COLO829 (cell line): Measurements from ENCODE around the gene CAMSAP1.

Source experiments
- DNase-seq: peaks from one replicate; pipeline ENCODE4 v3.0.0; 2012; ENCODE audit warnings: low spot score

The CAMSAP1 gene

GRCh38 chr9:135840539-135840938 is 66.8 kb downstream of the CAMSAP1 start:
- DNase-seq: no peak

GRCh38 chr9:135840107-135840506 is 67.2 kb downstream of the CAMSAP1 start:
- DNase-seq: no peak

GRCh38 chr9:135839516-135839915 is 67.8 kb downstream of the CAMSAP1 start:
- no peak for DNase-seq

- no peak for DNase-seq
Observed at GRCh38 chr9:135835131-135835530, 72.2 kb downstream of the CAMSAP1 start.

- no peak for DNase-seq
Observed at GRCh38 chr9:135833864-135834263, 73.5 kb downstream of the CAMSAP1 start.

- DNase-seq: no peak
Observed at GRCh38 chr9:135830496-135830895, 76.8 kb downstream of the CAMSAP1 start.

GRCh38 chr9:135828656-135829055 is 78.7 kb downstream of the CAMSAP1 start:
- no peak for DNase-seq

- DNase-seq: no peak
Observed at GRCh38 chr9:135827866-135828580, 79.3 kb downstream of the CAMSAP1 start.

- no peak for DNase-seq
Observed at GRCh38 chr9:135827301-135827700, 80.0 kb downstream of the CAMSAP1 start.

GRCh38 chr9:135826188-135826545 is 81.2 kb downstream of the CAMSAP1 start:
- no peak for DNase-seq

- no peak for DNase-seq
Observed at GRCh38 chr9:135825435-135826187, 81.7 kb downstream of the CAMSAP1 start.

GRCh38 chr9:135823036-135823435 is 84.3 kb downstream of the CAMSAP1 start:
- DNase-seq: no peak

- no peak for DNase-seq
Observed at GRCh38 chr9:135822374-135822755, 85.0 kb downstream of the CAMSAP1 start.

- no peak for DNase-seq
Observed at GRCh38 chr9:135821733-135822373, 85.5 kb downstream of the CAMSAP1 start.

GRCh38 chr9:135821116-135821515 is 86.2 kb downstream of the CAMSAP1 start:
- DNase-seq: no peak

GRCh38 chr9:135820661-135821060 is 86.7 kb downstream of the CAMSAP1 start:
- DNase-seq: no peak

GRCh38 chr9:135819905-135820304 is 87.4 kb downstream of the CAMSAP1 start:
- DNase-seq: no peak

- no peak for DNase-seq
Observed at GRCh38 chr9:135818718-135819475, 88.4 kb downstream of the CAMSAP1 start.

GRCh38 chr9:135817951-135818717 is 89.2 kb downstream of the CAMSAP1 start:
- DNase-seq: no peak

GRCh38 chr9:135816651-135816970 is 90.7 kb downstream of the CAMSAP1 start:
- DNase-seq: no peak

GRCh38 chr9:135815830-135816650 is 91.3 kb downstream of the CAMSAP1 start:
- no peak for DNase-seq
